ENCODE data around the gene ALG3. TPM values are rescaled to one million over a fixed set of nuclear protein-coding genes. Genes with fewer than 3 reads are reported as not detected.

The ALG3 gene
- total and polyA plus RNA-seq, 9 of the 15 experiments (the other 6 are each of a cell fraction or from before 2014, with no cell fraction given): 37.5 to 107 (median 80.1) TPM

DNA sequence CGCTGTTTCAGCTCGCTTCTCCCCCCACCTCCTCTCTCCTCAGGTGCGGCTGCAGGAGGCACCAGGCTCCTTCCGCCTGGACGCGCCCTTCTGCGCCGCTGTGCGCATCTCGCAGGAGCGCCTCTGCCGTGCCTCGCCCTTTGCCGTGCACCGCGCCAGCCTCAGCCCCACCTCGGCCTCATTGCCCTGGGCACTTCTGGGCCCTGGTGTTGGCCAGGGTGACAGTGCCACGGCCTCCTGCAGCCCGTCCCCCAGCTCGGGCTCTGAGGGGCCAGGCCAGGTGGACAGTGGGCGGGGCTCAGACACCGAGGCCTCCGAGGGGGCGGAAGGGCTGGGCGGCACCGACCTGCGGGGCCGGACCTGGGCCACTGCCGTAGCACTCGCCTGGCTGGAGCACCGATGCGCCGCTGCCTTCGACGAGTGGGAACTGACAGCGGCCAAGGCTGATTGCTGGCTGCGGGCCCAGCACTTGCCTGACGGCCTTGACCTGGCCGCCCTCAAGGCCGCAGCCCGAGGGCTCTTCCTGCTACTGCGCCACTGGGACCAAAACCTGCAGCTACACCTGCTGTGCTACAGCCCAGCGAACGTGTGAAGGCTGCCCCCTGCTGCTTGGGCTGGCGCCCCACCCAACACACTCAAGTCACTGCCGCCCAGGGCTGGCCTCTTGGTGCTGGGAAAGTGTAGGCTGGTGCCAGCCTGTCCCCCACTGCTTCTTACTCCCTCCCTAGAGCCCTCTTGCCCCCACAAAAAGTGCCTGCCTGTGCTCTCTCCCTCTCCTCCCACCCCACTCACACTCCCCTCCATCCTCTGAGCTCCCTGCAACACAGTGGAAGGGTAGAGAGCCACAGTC lies 7.1 kb downstream of the ALG3 start (continued):
- no peak for TF ChIP-seq ZBTB8A (IDR thresholded peaks at IDR 0.05; ENCODE audit: partially characterized antibody)
- no peak for TF ChIP-seq TRIM24 (IDR thresholded peaks at IDR 0.05)
- TF ChIP-seq ZNF717 (CRISPR knock-in tag; IDR thresholded peaks at IDR 0.05): no peak
- no peak for TF ChIP-seq MAFG (tag; conservative IDR thresholded peaks at IDR 0.05)
- TF ChIP-seq HDAC2 (IDR thresholded peaks at IDR 0.05): no peak
- no peak for TF ChIP-seq MAFK (IDR thresholded peaks at IDR 0.05; ENCODE audit: low read length)
- no peak for TF ChIP-seq ZNF311 (CRISPR knock-in tag; IDR thresholded peaks at IDR 0.05)
- TF ChIP-seq TFAM (CRISPR knock-in tag; conservative IDR thresholded peaks at IDR 0.05): no peak
- no peak for TF ChIP-seq BCOR (IDR thresholded peaks at IDR 0.05)
- TF ChIP-seq ETV5 (CRISPR knock-in tag; IDR thresholded peaks at IDR 0.05; ENCODE audit: low read depth): no peak
- TF ChIP-seq, protein P1, sequence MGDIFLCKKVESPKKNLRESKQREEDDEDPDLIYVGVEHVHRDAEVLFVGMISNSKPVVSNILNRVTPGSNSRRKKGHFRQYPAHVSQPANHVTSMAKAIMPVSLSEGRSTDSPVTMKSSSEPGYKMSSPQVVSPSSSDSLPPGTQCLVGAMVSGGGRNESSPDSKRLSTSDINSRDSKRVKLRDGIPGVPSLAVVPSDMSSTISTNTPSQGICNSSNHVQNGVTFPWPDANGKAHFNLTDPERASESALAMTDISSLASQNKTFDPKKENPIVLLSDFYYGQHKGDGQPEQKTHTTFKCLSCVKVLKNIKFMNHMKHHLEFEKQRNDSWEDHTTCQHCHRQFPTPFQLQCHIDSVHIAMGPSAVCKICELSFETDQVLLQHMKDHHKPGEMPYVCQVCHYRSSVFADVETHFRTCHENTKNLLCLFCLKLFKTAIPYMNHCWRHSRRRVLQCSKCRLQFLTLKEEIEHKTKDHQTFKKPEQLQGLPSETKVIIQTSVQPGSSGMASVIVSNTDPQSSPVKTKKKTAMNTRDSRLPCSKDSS (IDR thresholded peaks at IDR 0.05; ENCODE audit: low read depth, partially characterized antibody): no peak
- TF ChIP-seq ARID1B (IDR thresholded peaks at IDR 0.05): peak; percentile 38; the same call in 1 of the 2 replicates
- TF ChIP-seq, protein P2, sequence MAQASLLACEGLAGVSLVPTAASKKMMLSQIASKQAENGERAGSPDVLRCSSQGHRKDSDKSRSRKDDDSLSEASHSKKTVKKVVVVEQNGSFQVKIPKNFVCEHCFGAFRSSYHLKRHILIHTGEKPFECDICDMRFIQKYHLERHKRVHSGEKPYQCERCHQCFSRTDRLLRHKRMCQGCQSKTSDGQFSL (CRISPR knock-in tag; IDR thresholded peaks at IDR 0.05): peak; percentile 85
- TF ChIP-seq, protein P2 (tag; IDR thresholded peaks at IDR 0.05): no peak
- no peak for TF ChIP-seq SRF (CRISPR knock-in tag; IDR thresholded peaks at IDR 0.05)
- TF ChIP-seq, protein P3, sequence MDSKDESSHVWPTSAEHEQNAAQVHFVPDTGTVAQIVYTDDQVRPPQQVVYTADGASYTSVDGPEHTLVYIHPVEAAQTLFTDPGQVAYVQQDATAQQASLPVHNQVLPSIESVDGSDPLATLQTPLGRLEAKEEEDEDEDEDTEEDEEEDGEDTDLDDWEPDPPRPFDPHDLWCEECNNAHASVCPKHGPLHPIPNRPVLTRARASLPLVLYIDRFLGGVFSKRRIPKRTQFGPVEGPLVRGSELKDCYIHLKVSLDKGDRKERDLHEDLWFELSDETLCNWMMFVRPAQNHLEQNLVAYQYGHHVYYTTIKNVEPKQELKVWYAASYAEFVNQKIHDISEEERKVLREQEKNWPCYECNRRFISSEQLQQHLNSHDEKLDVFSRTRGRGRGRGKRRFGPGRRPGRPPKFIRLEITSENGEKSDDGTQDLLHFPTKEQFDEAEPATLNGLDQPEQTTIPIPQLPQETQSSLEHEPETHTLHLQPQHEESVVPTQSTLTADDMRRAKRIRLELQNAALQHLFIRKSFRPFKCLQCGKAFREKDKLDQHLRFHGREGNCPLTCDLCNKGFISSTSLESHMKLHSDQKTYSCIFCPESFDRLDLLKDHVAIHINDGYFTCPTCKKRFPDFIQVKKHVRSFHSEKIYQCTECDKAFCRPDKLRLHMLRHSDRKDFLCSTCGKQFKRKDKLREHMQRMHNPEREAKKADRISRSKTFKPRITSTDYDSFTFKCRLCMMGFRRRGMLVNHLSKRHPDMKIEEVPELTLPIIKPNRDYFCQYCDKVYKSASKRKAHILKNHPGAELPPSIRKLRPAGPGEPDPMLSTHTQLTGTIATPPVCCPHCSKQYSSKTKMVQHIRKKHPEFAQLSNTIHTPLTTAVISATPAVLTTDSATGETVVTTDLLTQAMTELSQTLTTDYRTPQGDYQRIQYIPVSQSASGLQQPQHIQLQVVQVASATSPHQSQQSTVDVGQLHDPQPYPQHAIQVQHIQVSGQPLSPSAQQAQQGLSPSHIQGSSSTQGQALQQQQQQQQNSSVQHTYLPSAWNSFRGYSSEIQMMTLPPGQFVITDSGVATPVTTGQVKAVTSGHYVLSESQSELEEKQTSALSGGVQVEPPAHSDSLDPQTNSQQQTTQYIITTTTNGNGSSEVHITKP (IDR thresholded peaks at IDR 0.05; ENCODE audit: partially characterized antibody): no peak
- TF ChIP-seq MCM2 (IDR thresholded peaks at IDR 0.05; ENCODE audit: low read depth): no peak
- TF ChIP-seq HEY1 (CRISPR knock-in tag; IDR thresholded peaks at IDR 0.05; ENCODE audit: borderline replicate concordance): no peak
- TF ChIP-seq ZKSCAN1 (IDR thresholded peaks at IDR 0.05; ENCODE audit: low read depth, low read length): no peak
- no peak for TF ChIP-seq SIN3B (IDR thresholded peaks at IDR 0.05; ENCODE audit: low read depth)
- TF ChIP-seq CBX5 (IDR thresholded peaks at IDR 0.05; ENCODE audit: borderline replicate concordance, low read depth): no peak
- TF ChIP-seq, protein P4, sequence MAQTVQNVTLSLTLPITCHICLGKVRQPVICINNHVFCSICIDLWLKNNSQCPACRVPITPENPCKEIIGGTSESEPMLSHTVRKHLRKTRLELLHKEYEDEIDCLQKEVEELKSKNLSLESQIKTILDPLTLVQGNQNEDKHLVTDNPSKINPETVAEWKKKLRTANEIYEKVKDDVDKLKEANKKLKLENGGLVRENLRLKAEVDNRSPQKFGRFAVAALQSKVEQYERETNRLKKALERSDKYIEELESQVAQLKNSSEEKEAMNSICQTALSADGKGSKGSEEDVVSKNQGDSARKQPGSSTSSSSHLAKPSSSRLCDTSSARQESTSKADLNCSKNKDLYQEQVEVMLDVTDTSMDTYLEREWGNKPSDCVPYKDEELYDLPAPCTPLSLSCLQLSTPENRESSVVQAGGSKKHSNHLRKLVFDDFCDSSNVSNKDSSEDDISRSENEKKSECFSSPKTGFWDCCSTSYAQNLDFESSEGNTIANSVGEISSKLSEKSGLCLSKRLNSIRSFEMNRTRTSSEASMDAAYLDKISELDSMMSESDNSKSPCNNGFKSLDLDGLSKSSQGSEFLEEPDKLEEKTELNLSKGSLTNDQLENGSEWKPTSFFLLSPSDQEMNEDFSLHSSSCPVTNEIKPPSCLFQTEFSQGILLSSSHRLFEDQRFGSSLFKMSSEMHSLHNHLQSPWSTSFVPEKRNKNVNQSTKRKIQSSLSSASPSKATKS (CRISPR knock-in tag; IDR thresholded peaks at IDR 0.05): no peak

All from K562 (cell line).